A673 (cell line): ENCODE results near the gene RHO.

Experiments
- CTCF ChIP-seq: fragments of 300-800, 200-600 bp; sonication (generic); conservative IDR thresholded peaks from 2 replicates; pipeline ENCODE4 v1.5.1; 2017; ENCODE audit warnings: low read depth, mild to moderate bottlenecking, antibody characterized with exemption, low read length, moderate library complexity, mixed read lengths
- EZH2 ChIP-seq: fragments of 200-600 bp; sonication (generic); IDR thresholded peaks from 2 replicates; pipeline ENCODE4 v1.6.1; 2017; ENCODE audit warnings: borderline replicate concordance, low read depth, mild to moderate bottlenecking, mixed read lengths, antibody characterized with exemption, low read length; ENCODE audit not compliant: poor library complexity, severe bottlenecking

GRCh38 chr3:129492691-129493090, 35.7 kb upstream of the RHO start:
- TF ChIP-seq EZH2 (no peak), CTCF (no peak)
